ENCODE data around the gene UCHL3.

DNA sequence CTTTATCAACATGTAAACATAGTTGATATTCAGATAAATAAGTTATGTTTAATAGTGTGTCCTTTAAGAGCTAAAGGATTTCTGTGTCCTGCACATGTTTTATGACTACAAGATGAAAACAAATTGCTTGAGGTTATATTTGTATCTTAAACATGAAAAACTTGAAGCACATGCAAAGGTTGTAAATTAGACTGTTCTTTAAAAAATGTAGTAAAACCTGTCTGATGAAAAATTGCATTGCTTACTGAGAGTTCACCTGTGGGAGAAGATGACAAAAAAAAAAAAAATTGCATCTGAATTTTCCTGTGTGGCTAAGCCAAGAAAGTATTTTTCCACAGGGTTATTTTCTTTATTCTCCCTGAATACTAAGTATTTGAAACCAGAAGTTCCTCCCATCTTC is 60.9 kb downstream of the UCHL3 start:
- TF ChIP-seq, protein P1, sequence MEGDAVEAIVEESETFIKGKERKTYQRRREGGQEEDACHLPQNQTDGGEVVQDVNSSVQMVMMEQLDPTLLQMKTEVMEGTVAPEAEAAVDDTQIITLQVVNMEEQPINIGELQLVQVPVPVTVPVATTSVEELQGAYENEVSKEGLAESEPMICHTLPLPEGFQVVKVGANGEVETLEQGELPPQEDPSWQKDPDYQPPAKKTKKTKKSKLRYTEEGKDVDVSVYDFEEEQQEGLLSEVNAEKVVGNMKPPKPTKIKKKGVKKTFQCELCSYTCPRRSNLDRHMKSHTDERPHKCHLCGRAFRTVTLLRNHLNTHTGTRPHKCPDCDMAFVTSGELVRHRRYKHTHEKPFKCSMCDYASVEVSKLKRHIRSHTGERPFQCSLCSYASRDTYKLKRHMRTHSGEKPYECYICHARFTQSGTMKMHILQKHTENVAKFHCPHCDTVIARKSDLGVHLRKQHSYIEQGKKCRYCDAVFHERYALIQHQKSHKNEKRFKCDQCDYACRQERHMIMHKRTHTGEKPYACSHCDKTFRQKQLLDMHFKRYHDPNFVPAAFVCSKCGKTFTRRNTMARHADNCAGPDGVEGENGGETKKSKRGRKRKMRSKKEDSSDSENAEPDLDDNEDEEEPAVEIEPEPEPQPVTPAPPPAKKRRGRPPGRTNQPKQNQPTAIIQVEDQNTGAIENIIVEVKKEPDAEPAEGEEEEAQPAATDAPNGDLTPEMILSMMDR (IDR thresholded peaks at IDR 0.05): no peak
- no peak for TF ChIP-seq EZH2phosphoT487 (IDR thresholded peaks at IDR 0.05)

Data from neural progenitor cell (in vitro differentiated cells).